ENCODE results near the gene SLC4A7.
"Not testable (repeated sequence)": the region's sequence is repeated elsewhere in the genome, so short reads cannot be mapped to it uniquely, and the experiment has no call there.

Gene SLC4A7

GRCh38 chr3:27429909-27430308 lies 54.3 kb downstream of the SLC4A7 start:
- no peak for DNase-seq (ENCODE audit: low spot score)

- DNase-seq (ENCODE audit: low spot score): no peak
Observed at GRCh38 chr3:27428446-27428845, 55.7 kb downstream of the SLC4A7 start.

- no peak for DNase-seq (ENCODE audit: low spot score)
Observed at GRCh38 chr3:27426926-27427325, 57.3 kb downstream of the SLC4A7 start.

- DNase-seq (ENCODE audit: low spot score): no peak
Observed at GRCh38 chr3:27425896-27426565, 58.2 kb downstream of the SLC4A7 start.

DNA sequence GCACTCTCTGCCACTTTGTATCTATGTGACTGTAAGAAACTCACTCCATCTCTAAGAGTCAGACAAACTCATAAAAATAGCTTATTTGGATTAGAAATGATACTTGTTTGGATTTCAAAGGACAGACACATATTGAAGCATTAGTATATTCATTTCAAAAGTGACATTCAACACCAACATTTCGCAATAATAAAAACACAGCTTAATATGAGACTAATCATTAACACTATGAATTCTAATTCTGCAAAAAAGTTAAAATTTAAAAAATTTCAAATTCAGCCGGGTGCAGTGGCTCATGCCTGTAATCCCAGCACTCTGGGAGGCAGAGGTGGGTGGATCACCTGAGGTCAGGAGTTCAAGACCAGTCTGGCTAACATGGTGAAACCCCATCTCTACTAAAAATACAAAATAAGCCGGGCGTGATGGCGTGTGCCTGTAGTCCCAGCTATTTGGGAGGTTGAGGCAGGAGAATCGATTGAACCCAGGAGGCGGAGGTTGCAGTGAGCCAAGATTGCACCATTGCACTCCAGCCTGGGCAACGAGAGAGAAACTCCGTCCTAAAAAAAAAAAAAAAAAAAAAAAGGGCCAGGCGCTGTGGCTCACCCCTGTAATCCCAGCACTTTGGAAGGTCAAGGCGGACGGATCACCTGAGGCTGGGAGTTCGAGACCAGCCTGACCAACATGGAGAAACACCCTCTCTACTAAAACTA lies 59.2 kb downstream of the SLC4A7 start:
- DNase-seq (ENCODE audit: low spot score): not testable (repeated sequence)

GRCh38 chr3:27423463-27423862 lies 60.7 kb downstream of the SLC4A7 start:
- peak; percentile 75 for DNase-seq (ENCODE audit: low spot score)

- DNase-seq (ENCODE audit: low spot score): no peak
Observed at GRCh38 chr3:27422617-27423016, 61.6 kb downstream of the SLC4A7 start.

- DNase-seq (ENCODE audit: low spot score): no peak
Observed at GRCh38 chr3:27415202-27415601, 69.0 kb downstream of the SLC4A7 start.

DNA sequence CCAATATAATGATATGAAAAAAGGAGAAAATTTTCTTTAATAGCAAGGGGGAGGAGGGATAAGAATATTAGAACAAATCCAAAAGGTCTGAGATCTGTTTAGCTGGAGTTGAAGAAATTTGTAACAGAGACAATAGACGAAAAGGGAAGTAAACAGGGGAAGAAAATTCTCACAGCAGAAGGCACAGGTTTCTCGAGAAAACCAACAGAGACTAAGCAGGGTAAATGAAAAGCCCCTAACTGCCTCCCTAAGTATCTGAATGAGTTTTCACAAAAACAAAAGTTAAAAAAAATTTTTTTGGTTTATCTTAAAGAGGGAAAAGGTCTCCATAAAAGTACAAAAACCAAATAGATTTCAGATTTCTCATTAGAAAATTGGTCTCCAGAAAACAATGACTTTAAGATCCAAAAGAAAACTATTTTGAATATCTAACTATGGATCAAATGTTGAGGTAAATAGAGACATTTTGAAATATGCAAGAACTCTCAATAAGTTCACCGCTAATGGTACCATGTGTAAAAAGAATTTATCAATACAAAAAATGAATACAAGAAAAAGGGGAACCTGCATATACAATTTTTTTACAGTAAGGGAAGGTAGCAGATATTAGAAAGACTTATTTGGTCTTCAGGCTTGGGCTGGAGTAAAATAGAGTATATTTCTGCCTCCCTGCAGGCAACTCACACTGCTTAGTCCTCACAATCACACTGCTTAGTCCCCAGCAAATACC lies 91.1 kb downstream of the SLC4A7 start:
- no peak for DNase-seq (ENCODE audit: low spot score)

- not testable (repeated sequence) for DNase-seq (ENCODE audit: low spot score)
Observed at GRCh38 chr3:27392414-27392813, 91.8 kb downstream of the SLC4A7 start.

GRCh38 chr3:27391796-27392195 lies 92.4 kb downstream of the SLC4A7 start:
- DNase-seq (ENCODE audit: low spot score): no peak

DNA sequence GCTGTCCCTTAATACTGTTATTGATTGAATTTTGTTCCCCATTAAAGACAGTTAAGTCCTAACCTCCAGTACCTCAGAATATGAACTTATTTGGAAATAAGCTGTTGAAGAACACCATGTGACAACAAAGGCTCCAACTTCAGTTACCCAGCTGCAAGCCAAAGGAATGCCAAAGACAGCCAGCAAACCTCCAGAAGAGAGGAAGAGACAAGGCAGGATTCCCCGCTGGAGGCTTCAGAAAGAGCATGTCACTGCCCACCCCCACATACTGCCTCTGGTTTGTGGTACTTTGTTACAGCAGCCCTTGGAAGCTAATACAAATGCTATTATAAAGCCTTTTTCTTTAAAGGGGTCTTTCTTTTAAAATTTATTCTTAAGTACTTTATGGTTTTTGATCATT lies 96.6 kb downstream of the SLC4A7 start:
- DNase-seq (ENCODE audit: low spot score): no peak

DNA sequence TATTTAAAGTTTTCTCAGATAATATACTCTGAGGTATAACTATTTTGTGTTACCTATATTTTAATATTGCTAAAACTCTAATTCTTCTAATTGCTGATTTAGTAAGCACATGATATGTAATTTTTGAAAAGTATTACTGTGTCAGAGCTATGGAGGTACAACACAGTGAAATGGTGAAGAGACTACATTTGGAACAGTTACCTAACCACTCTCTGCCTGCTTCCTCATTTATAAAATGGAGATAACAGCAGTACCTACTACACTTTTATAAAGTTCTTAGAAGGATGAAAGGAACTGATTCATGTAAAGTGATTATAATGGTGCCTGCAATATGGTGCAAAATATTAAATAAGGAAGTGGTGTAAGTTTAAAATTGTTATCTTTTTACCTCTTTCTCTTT lies 98.7 kb downstream of the SLC4A7 start:
- DNase-seq (ENCODE audit: low spot score): no peak

DNA sequence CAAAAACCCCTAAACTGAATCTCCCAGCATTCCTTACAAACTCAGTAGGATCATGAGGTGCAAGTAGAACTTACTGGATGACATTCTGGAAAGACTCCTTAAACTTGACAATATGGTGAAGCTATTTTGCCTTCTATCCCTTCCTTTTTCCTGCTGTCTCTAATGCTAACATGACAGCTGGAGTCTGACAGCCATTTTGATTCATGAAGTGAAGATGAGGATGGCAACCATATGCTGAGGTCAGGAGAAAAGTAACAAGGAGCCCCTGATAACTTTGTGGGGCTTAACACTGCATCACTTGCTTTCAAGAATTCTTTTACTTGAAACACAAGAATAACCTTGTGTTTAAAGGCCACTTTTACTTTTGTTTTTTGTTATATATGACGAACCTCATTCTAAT lies 100.0 kb downstream of the SLC4A7 start:
- DNase-seq (ENCODE audit: low spot score): no peak

GRCh38 chr3:27380433-27381357 lies 103.5 kb downstream of the SLC4A7 start:
- no peak for DNase-seq (ENCODE audit: low spot score)

DNA sequence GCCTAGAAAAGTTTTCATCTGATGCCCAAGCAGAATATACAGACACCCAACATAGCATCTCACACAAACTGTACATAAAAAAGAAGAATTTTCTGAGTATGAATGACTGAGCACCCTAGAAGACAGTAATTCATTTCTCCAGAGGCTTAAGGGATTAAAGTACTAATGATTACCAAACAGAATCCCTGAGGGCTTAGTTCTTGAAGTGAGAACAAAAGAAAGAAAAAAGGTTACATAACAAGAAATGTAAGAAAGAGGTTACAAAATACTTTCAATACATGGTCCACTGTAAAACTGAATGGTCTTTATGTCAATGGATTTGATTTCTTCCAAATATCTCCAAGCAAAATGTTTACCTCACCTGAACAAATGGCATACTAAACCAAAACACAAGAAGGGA lies 105.9 kb downstream of the SLC4A7 start:
- DNase-seq (ENCODE audit: low spot score): no peak

DNA sequence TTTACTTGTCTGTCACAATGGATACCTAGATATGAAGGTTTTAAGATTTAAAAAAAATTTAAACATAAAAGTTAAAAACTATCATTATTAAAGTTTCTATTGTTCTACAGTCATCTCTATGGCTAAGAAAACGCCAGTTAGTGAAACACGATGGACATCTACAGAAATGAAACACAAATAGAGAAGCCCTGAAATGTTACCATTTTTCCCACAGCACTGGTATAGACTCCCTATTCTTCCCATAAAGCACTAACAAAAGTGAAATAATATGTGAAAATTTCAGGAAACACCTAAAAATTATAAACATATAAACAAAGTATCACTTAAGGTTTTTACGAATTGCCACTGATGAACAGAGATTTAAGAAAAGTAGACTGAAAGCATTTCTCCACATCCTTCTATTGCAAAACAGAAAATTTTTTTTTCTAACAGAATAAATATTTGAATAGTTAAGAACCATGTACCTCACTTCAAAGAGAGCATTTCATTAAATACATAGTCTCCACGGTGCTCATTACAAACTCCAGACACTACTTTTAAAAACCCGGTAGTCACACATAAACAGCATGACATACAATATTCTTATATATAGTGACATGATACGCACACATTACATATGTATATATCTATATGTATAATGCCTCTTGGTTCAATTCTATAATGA lies 107.9 kb downstream of the SLC4A7 start:
- DNase-seq (ENCODE audit: low spot score): no peak

DNA sequence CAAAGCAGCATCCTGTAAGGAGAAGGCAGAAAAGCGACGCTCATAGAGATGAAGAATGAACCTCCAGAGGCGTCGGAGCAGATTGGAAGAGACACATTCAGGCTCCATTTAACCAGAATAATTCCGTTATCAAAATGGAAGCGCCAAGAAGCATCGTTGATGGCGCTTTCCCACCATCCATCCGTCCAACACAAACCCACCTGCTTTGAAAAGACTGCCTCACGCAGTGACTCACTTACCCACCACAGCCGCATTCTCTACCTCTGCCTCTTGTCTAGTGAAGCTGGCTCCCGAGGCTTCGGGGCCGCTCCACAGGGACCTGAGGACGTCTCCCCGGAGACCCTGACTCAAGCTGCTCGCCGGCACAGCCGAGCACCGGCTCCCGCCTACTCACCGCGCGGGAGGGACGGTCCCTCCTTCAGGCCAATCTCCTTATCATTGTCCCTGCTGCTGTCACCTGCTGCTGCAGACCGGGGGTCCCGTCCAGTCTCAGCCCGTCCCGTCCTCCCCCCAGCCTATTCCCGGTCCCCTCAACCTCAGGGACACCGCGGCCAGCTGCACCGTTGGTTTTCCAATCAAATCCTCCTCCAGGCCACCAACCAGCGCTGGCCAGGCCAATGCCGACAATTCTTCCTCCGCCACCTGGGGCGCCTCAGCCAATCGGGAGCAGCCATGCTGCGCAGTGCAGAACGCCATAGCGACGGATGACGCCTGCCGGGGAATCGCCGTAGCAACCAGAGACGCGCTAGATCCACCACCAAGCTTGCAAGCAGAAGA lies 115.2 kb downstream of the SLC4A7 start, which contains the start of gene NEK10:
TSS of gene NEK10 (minus strand) at position 553 of the 777 bp plus-strand sequence. CDS start 16,501 bp downstream, outside the sequence.
- peak; percentile 92 for DNase-seq (ENCODE audit: low spot score)

DNA sequence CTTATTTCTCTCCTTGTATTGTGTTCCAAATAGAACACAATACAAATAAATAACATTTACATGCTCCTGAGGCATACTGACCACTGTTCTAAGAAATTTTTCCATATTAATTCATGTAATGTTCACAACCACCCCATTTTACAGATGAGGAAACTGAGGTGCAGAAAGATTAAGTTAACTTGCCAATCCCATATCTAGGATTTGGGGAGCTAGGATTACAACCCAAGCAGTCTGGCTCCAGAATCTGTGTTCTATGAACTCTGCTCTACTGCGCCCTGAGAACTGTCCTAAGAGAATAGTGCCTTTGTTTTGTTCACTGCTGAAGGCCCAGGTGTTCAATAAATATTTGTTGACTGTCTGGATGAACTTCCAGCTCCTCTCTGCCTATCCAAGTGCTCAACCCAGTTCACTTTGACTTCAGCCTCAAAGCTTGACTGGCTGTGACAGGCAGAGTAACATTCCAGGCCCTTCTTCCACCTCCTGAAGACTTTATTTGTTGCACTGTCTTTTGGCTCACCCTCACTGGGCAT lies 118.1 kb downstream of the SLC4A7 start:
- no peak for DNase-seq (ENCODE audit: low spot score)
